Measurements from ENCODE around the gene OSMR.

GRCh38 chr5:38814879-38815278 is 30.9 kb upstream of the OSMR start:
- TF ChIP-seq, protein P1, sequence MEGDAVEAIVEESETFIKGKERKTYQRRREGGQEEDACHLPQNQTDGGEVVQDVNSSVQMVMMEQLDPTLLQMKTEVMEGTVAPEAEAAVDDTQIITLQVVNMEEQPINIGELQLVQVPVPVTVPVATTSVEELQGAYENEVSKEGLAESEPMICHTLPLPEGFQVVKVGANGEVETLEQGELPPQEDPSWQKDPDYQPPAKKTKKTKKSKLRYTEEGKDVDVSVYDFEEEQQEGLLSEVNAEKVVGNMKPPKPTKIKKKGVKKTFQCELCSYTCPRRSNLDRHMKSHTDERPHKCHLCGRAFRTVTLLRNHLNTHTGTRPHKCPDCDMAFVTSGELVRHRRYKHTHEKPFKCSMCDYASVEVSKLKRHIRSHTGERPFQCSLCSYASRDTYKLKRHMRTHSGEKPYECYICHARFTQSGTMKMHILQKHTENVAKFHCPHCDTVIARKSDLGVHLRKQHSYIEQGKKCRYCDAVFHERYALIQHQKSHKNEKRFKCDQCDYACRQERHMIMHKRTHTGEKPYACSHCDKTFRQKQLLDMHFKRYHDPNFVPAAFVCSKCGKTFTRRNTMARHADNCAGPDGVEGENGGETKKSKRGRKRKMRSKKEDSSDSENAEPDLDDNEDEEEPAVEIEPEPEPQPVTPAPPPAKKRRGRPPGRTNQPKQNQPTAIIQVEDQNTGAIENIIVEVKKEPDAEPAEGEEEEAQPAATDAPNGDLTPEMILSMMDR (conservative IDR thresholded peaks at IDR 0.05) = no peak
- no peak for TF ChIP-seq ZFX (IDR thresholded peaks at IDR 0.05)

All from C4-2B (cell line).